T-cell (primary cell): ENCODE data around the gene AEBP2. TPM values are rescaled to one million over a fixed set of nuclear protein-coding genes. Genes with fewer than 3 reads are reported as not detected.

Source experiments
- ATAC-seq, 4 experiments: fragments of 200-7000 bp in 3 of 4; fragments of 150-1000 bp in 1 of 4; cut with Tn5 transposase; replicated peaks in 1 of 4; 1 replicate in 3 of 4; 2 replicates in 1 of 4; pipeline ENCODE4 v1.10.0; 2021; ENCODE audit warnings: moderate library complexity in 3 of 4, mild to moderate bottlenecking in 2 of 4, moderate number of reproducible peaks in 1 of 4
- CTCF ChIA-PET, 2 donors: fragments of 300-600 bp; sonication (Branson Sonifier 250); formaldehyde crosslinking; loops; one replicate each; lab custom pipeline; 2022; ENCODE audit warnings: antibody characterized with exemption in 2 of 2; lab: Charles Lee
- POLR2A ChIA-PET, 2 donors: fragments of 300-600 bp; sonication (Branson Sonifier 250); formaldehyde crosslinking; loops; one replicate each; lab custom pipeline; 2022; ENCODE audit warnings: antibody characterized with exemption in 2 of 2; lab: Charles Lee
- DNase-seq, 35 experiments: peaks; one replicate each; pipeline versions ENCODE4 v3.0.0 to v3.0.0-alpha.2; 2013 to 2023
- H3K27ac ChIP-seq: one replicate; pipeline ENCODE4 v1.5.1; 2013; ENCODE audit warnings: low read length
- H3K27me3 ChIP-seq, 2 experiments: replicated peaks in 1 of 2; 1 replicate in 1 of 2; 2 replicates in 1 of 2; pipeline versions ENCODE4 v1.6.1 to v1.7.0; 2013; ENCODE audit warnings: low read length in 1 of 2, mixed read lengths in 1 of 2; ENCODE audit not compliant: control insufficient read depth in 2 of 2, insufficient read depth in 2 of 2; ENCODE audit errors: extremely low read depth in 1 of 2
- H3K36me3 ChIP-seq, 2 donors: 1 replicate in 1 of 2; 2 replicates in 1 of 2; pipeline versions ENCODE4 v1.6.1 to v1.7.0; 2013; ENCODE audit warnings: low read length in 1 of 2; ENCODE audit not compliant: control insufficient read depth in 2 of 2, insufficient read depth in 1 of 2; ENCODE audit errors: extremely low read depth in 1 of 2
- H3K4me1 ChIP-seq, 2 experiments: 1 replicate in 1 of 2; 2 replicates in 1 of 2; pipeline versions ENCODE4 v1.6.1 to v1.7.0; 2013; ENCODE audit warnings: low read length in 2 of 2, mixed read lengths in 1 of 2; ENCODE audit not compliant: insufficient read depth in 2 of 2, control insufficient read depth in 1 of 2; ENCODE audit errors: extremely low read depth in 1 of 2
- H3K4me3 ChIP-seq, 2 donors: 1 replicate in 1 of 2; 2 replicates in 1 of 2; pipeline versions ENCODE4 v1.5.1 to v1.7.0; 2013; ENCODE audit warnings: mild to moderate bottlenecking in 2 of 2, low read length in 1 of 2, moderate library complexity in 1 of 2; ENCODE audit not compliant: control insufficient read depth in 1 of 2; ENCODE audit errors: extremely low read depth in 1 of 2
- H3K9me3 ChIP-seq: 2 replicates; pipeline ENCODE4 v1.7.0; 2013
- H3K27ac Mint-ChIP-seq, 2 donors: one replicate each; pipeline ENCODE4 v1.8.0; 2020 to 2021; ENCODE audit warnings: mild to moderate bottlenecking in 2 of 2, mixed read lengths in 2 of 2
- H3K27me3 Mint-ChIP-seq, 2 donors: one replicate each; pipeline ENCODE4 v1.8.0; 2021 to 2022; ENCODE audit warnings: mixed read lengths in 2 of 2
- H3K36me3 Mint-ChIP-seq: one replicate; pipeline ENCODE4 v1.8.0; 2021; ENCODE audit warnings: mixed read lengths
- H3K4me1 Mint-ChIP-seq, 3 donors: one replicate each; pipeline ENCODE4 v1.8.0; 2020 to 2022; ENCODE audit warnings: mixed read lengths in 3 of 3, mild to moderate bottlenecking in 1 of 3
- H3K4me3 Mint-ChIP-seq, 3 donors: one replicate each; pipeline ENCODE4 v1.8.0; 2020 to 2022; ENCODE audit warnings: mild to moderate bottlenecking in 3 of 3, mixed read lengths in 3 of 3, moderate library complexity in 3 of 3
- H3K9me3 Mint-ChIP-seq, 3 donors: one replicate each; pipeline ENCODE4 v1.8.0; 2020 to 2022; ENCODE audit warnings: mixed read lengths in 3 of 3
- WGBS: methylation state at CpG from one replicate; pipeline ENCODE4 v1.1.5; 2013; ENCODE audit warnings: missing lambda C conversion rate; ENCODE audit not compliant: insufficient coverage; 5-methylcytosine and 5-hydroxymethylcytosine counted together
- total RNA-seq, 35 experiments: library from RNA in 6 of 35; stranded (reverse) in 6 of 35; fragments of 120-200 nt in 1 of 35; gene quantifications; one replicate each; pipeline versions ENCODE4 v1.2.1 to v1.2.4 and lab custom pipeline; 2013 to 2026

AEBP2 gene
- total RNA-seq, 5 donors from 2014 or later (not counting 1 experiment from before 2014, with no cell fraction given) = 43.4 to 71.5 (median 50.0) TPM

GRCh38 chr12:19491863-19492262 is 52.6 kb downstream of the AEBP2 start:
- H3K4me3 Mint-ChIP-seq = no peak overlapping the region
- H3K36me3 ChIP-seq = peaks cover 5 to 27% of the 10 kb centered on the region in 2 donors
- H3K27ac Mint-ChIP-seq = no peak overlapping the region
- H3K27me3 ChIP-seq = no peaks in the 10 kb centered on the region
- CTCF ChIA-PET = no interaction called here
- H3K27ac ChIP-seq = no peak overlapping the region
- DNase-seq (no peak), ATAC-seq (no peak)
- H3K9me3 Mint-ChIP-seq = no peaks in the 10 kb centered on the region
- 80% methylated on average over 2 of the region's 3 CpGs for WGBS
- peaks cover 0 to 6% of the 10 kb centered on the region in 2 experiments for H3K4me1 ChIP-seq
- H3K4me1 Mint-ChIP-seq = peaks cover 26 to 45% (median 41%) of the 10 kb centered on the region in 3 donors
- H3K4me3 ChIP-seq = no peak overlapping the region
- H3K27me3 Mint-ChIP-seq = no peaks in the 10 kb centered on the region
- peaks cover 32% of the 10 kb centered on the region for H3K36me3 Mint-ChIP-seq
- POLR2A ChIA-PET = no interaction called here
- H3K9me3 ChIP-seq = no peaks in the 10 kb centered on the region

GRCh38 chr12:19496219-19496878 is 57.1 kb downstream of the AEBP2 start:
- no peak overlapping the region for H3K4me3 Mint-ChIP-seq
- no peaks in the 10 kb centered on the region for H3K27me3 Mint-ChIP-seq
- Histone ChIP-seq H3K9me3 (no peaks in the 10 kb centered on the region), H3K27me3 (no peaks in the 10 kb centered on the region), H3K36me3 (peaks cover 11 to 43% of the 10 kb centered on the region in 2 donors), H3K4me1 (no peaks in the 10 kb centered on the region), H3K27ac (no peak overlapping the region), H3K4me3 (no peak overlapping the region)
- H3K27ac Mint-ChIP-seq = peak overlapping the region in 1 of 2 donors; percentile 41
- peaks cover 43% of the 10 kb centered on the region for H3K36me3 Mint-ChIP-seq
- DNase-seq (no peak), ATAC-seq (no peak)
- WGBS = 100% methylated on average over 1 of the region's 5 CpGs
- CTCF ChIA-PET = interaction anchor here in 1 of 2 donors (0.5 kb wide), 1 partner anchor 93 kb away, joined by 3 read pairs; no protein-coding TSS in a partner anchor
- no peaks in the 10 kb centered on the region for H3K9me3 Mint-ChIP-seq
- POLR2A ChIA-PET = no interaction called here
- peaks cover 28 to 31% (median 29%) of the 10 kb centered on the region in 3 donors for H3K4me1 Mint-ChIP-seq

GRCh38 chr12:19498099-19498498 is 58.8 kb downstream of the AEBP2 start:
- ATAC-seq (no peak), DNase-seq (no peak)
- no peak overlapping the region for H3K4me3 Mint-ChIP-seq
- no peak overlapping the region for H3K27ac ChIP-seq
- no peaks in the 10 kb centered on the region for H3K27me3 Mint-ChIP-seq
- H3K27me3 ChIP-seq = no peaks in the 10 kb centered on the region
- peaks cover 14 to 41% of the 10 kb centered on the region in 2 donors for H3K36me3 ChIP-seq
- no peaks in the 10 kb centered on the region for H3K4me1 ChIP-seq
- H3K4me3 ChIP-seq = no peak overlapping the region
- no peaks in the 10 kb centered on the region for H3K9me3 ChIP-seq
- no CpG with 5 or more reads among the region's 2 CpGs for WGBS
- no peaks in the 10 kb centered on the region for H3K9me3 Mint-ChIP-seq
- H3K4me1 Mint-ChIP-seq = peaks cover 21 to 26% (median 23%) of the 10 kb centered on the region in 3 donors
- peak overlapping the region in 1 of 2 donors; percentile 28 for H3K27ac Mint-ChIP-seq
- ChIA-PET CTCF (no interaction called here), POLR2A (no interaction called here)
- peaks cover 45% of the 10 kb centered on the region for H3K36me3 Mint-ChIP-seq

- CTCF ChIA-PET = interaction anchor here in 1 of 2 donors (0.7 kb wide), 1 partner anchor 202 kb away, joined by 3 read pairs; no protein-coding TSS in a partner anchor
- Mint-ChIP-seq H3K4me3 (no peak overlapping the region), H3K27ac (no peak overlapping the region), H3K27me3 (no peaks in the 10 kb centered on the region), H3K4me1 (peaks cover 24 to 25% (median 24%) of the 10 kb centered on the region in 3 donors), H3K9me3 (no peaks in the 10 kb centered on the region), H3K36me3 (peaks cover 46% of the 10 kb centered on the region)
- WGBS = 100% methylated on average over 1 of the region's 4 CpGs
- H3K27ac ChIP-seq = no peak overlapping the region
- no peaks in the 10 kb centered on the region for H3K4me1 ChIP-seq
- ATAC-seq = no peak
- POLR2A ChIA-PET = no interaction called here
- H3K27me3 ChIP-seq = no peaks in the 10 kb centered on the region
- no peaks in the 10 kb centered on the region for H3K9me3 ChIP-seq
- H3K36me3 ChIP-seq = peaks cover 14 to 38% of the 10 kb centered on the region in 2 donors
- H3K4me3 ChIP-seq = no peak overlapping the region
- no peak for DNase-seq
Measured at GRCh38 chr12:19499030-19499429, 59.7 kb downstream of the AEBP2 start.

GRCh38 chr12:19506497-19506896 is 67.2 kb downstream of the AEBP2 start:
- peak overlapping the region in 1 of 2 donors; percentile 1 for H3K27ac Mint-ChIP-seq
- no peak overlapping the region for H3K4me3 Mint-ChIP-seq
- POLR2A ChIA-PET = no interaction called here

GRCh38 chr12:19507823-19508222 is 68.5 kb downstream of the AEBP2 start:
- ATAC-seq = no peak
- ChIA-PET POLR2A (no interaction called here), CTCF (interaction anchor here in 1 of 2 donors (0.5 kb wide), 1 partner anchor 326 kb away, joined by 3 read pairs; no protein-coding TSS in a partner anchor)
- Mint-ChIP-seq H3K9me3 (no peaks in the 10 kb centered on the region), H3K4me1 (peaks cover 47 to 50% (median 49%) of the 10 kb centered on the region in 3 donors), H3K36me3 (peaks cover 50% of the 10 kb centered on the region), H3K4me3 (no peak overlapping the region), H3K27ac (no peak overlapping the region), H3K27me3 (no peaks in the 10 kb centered on the region)
- no peak for DNase-seq
- Histone ChIP-seq H3K27me3 (no peaks in the 10 kb centered on the region), H3K4me1 (peaks cover 2 to 3% of the 10 kb centered on the region in 2 experiments), H3K9me3 (no peaks in the 10 kb centered on the region), H3K36me3 (peaks cover 4 to 12% of the 10 kb centered on the region in 2 donors), H3K4me3 (no peak overlapping the region), H3K27ac (no peak overlapping the region)
- no CpG with 5 or more reads among the region's 1 CpG for WGBS

More at GRCh38 chr12:19506497-19506896, 67.2 kb downstream of the AEBP2 start:
- Mint-ChIP-seq H3K36me3 (peaks cover 46% of the 10 kb centered on the region), H3K9me3 (no peaks in the 10 kb centered on the region), H3K27me3 (no peaks in the 10 kb centered on the region), H3K4me1 (peaks cover 47 to 54% (median 48%) of the 10 kb centered on the region in 3 donors)
- CTCF ChIA-PET = interaction anchor here in 1 of 2 donors (0.6 kb wide), 1 partner anchor 76 kb away, joined by 3 read pairs; no protein-coding TSS in a partner anchor
- no peak for ATAC-seq
- no peak overlapping the region for H3K4me3 ChIP-seq
- no peak for DNase-seq
- H3K9me3 ChIP-seq = no peaks in the 10 kb centered on the region
- no peak overlapping the region for H3K27ac ChIP-seq
- H3K27me3 ChIP-seq = no peaks in the 10 kb centered on the region
- H3K4me1 ChIP-seq = peaks cover 2 to 3% of the 10 kb centered on the region in 2 experiments
- H3K36me3 ChIP-seq = peaks cover 6 to 8% of the 10 kb centered on the region in 2 donors
